ENCODE measurements around the gene MRAP2.

DNA sequence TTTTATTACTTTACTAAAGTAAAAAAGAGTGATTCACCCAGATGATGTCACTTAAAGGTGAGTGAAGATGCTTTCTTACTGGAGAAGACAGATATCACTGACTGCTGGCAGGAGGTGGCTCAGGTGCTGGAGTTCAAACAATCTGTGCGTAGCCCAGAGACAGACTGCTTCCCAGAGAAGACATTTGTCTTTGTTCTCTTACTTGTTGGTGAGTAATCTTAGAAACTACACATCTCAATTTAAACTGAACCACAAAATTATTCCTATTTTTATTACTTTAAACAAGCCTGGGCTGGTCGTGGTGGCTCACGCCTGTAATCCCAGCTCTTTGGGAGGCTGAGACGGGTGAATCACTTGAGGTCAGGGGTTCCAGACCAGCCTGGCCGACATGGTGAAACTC lies 101.7 kb downstream of the MRAP2 start:
- TF ChIP-seq POLR2AphosphoS5 (IDR thresholded peaks at IDR 0.05; ENCODE audit: low read depth, low read length) (no peak), SIN3A (IDR thresholded peaks at IDR 0.05; ENCODE audit: borderline replicate concordance, insufficient read depth, low read length) (no peak), TAF1 (IDR thresholded peaks at IDR 0.05; ENCODE audit: borderline replicate concordance, insufficient read depth, low read length) (no peak)

All from PFSK-1 (cell line).